IPS-15b (cell line): ENCODE data around the gene ADAT2.

ENCODE experiments used
- H3K27me3 ChIP-seq: one replicate; pipeline ENCODE4 v1.6.1; 2013; ENCODE audit warnings: low read length; ENCODE audit not compliant: control insufficient read depth, insufficient read depth
- H3K36me3 ChIP-seq: one replicate; pipeline ENCODE4 v1.6.1; 2013; ENCODE audit warnings: low read length; ENCODE audit not compliant: control insufficient read depth, insufficient read depth
- H3K4me1 ChIP-seq: one replicate; pipeline ENCODE4 v1.6.1; 2013; ENCODE audit warnings: mild to moderate bottlenecking, low read length; ENCODE audit not compliant: control insufficient read depth, insufficient read depth
- H3K4me3 ChIP-seq: one replicate; pipeline ENCODE4 v1.5.1; 2013; ENCODE audit warnings: low read depth, low read length
- H3K9ac ChIP-seq: one replicate; pipeline ENCODE4 v1.6.1; 2013; ENCODE audit warnings: low read depth, mild to moderate bottlenecking, low read length
- H3K9me3 ChIP-seq: one replicate; pipeline ENCODE4 v1.6.1; 2013; ENCODE audit warnings: mild to moderate bottlenecking, low read length; ENCODE audit not compliant: control insufficient read depth, insufficient read depth

Gene ADAT2

GRCh38 chr6:143431226-143431625 lies 19.3 kb downstream of the ADAT2 start:
- no peak overlapping the region for H3K9ac ChIP-seq
- no peaks in the 10 kb centered on the region for H3K36me3 ChIP-seq
- H3K4me3 ChIP-seq, result no peak overlapping the region
- no peaks in the 10 kb centered on the region for H3K27me3 ChIP-seq
- no peaks in the 10 kb centered on the region for H3K9me3 ChIP-seq
- H3K4me1 ChIP-seq, result no peaks in the 10 kb centered on the region

GRCh38 chr6:143429970-143430369 lies 20.5 kb downstream of the ADAT2 start:
- no peak overlapping the region for H3K9ac ChIP-seq
- H3K36me3 ChIP-seq, result no peaks in the 10 kb centered on the region
- H3K27me3 ChIP-seq, result no peaks in the 10 kb centered on the region
- H3K9me3 ChIP-seq, result no peaks in the 10 kb centered on the region
- no peaks in the 10 kb centered on the region for H3K4me1 ChIP-seq
- H3K4me3 ChIP-seq, result no peak overlapping the region

DNA sequence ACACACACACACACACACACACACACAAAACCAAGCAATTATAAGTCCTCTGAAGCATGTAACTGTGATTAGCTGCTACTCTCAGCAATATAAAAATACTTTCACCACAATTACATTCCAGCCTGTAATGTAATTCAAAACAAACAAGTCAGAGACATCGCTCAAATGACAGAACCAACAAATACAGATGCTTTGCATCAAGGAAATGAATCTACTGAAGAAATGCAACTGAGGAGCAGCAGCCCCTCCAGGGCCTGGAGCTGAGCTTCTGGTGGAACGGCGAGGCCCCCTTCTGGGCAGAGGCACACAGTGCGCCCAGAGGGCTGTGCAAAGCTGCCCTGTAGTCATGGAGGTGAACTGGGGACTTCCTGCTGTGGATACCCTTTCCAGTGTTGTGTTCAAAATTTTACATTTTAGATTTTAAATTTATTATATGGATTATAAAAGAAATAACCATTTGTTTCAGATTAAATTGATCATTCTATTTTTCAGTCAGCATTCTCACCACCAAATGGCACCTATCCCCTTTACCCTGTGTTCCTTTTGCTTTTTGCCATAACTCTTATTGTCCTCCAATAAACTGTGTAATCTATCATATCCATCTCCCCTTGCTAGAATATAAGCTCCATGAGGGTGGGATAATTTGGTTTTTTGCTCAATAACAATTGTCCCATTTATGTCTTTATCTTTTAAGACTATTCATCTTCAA lies 23.2 kb downstream of the ADAT2 start:
- Histone ChIP-seq H3K9me3 (no peaks in the 10 kb centered on the region), H3K27me3 (no peaks in the 10 kb centered on the region), H3K9ac (no peak overlapping the region), H3K4me1 (no peaks in the 10 kb centered on the region), H3K36me3 (no peaks in the 10 kb centered on the region), H3K4me3 (no peak overlapping the region)

GRCh38 chr6:143426026-143426425 lies 24.5 kb downstream of the ADAT2 start:
- Histone ChIP-seq H3K9me3 (no peaks in the 10 kb centered on the region), H3K36me3 (no peaks in the 10 kb centered on the region), H3K9ac (no peak overlapping the region), H3K27me3 (no peaks in the 10 kb centered on the region), H3K4me1 (no peaks in the 10 kb centered on the region), H3K4me3 (no peak overlapping the region)

GRCh38 chr6:143419526-143419925 lies 31.0 kb downstream of the ADAT2 start:
- H3K9me3 ChIP-seq, result no peaks in the 10 kb centered on the region
- no peaks in the 10 kb centered on the region for H3K4me1 ChIP-seq
- H3K27me3 ChIP-seq, result no peaks in the 10 kb centered on the region
- H3K4me3 ChIP-seq, result no peak overlapping the region
- H3K36me3 ChIP-seq, result no peaks in the 10 kb centered on the region
- no peak overlapping the region for H3K9ac ChIP-seq

DNA sequence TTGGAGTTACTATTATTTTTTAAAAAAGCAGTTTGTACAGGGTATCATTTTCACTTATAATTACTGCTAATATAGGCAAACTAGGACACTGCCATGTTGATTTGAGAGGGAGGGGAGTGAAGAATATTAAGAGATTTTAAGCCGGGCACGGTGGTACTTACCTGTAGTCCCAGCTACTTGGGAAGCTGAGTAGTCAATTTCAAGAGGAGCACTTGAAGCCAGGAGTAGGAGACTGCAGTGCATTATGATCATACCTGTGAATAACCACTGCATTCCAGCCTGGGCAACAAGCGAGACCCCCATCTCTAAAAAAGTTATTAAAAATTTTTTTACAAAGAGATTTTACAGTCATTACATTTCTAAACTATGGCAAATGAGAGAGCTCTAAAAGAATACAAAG lies 35.7 kb downstream of the ADAT2 start:
- H3K9me3 ChIP-seq, result no peaks in the 10 kb centered on the region
- H3K36me3 ChIP-seq, result no peaks in the 10 kb centered on the region
- H3K9ac ChIP-seq, result no peak overlapping the region
- no peaks in the 10 kb centered on the region for H3K27me3 ChIP-seq
- no peaks in the 10 kb centered on the region for H3K4me1 ChIP-seq
- H3K4me3 ChIP-seq, result no peak overlapping the region

DNA sequence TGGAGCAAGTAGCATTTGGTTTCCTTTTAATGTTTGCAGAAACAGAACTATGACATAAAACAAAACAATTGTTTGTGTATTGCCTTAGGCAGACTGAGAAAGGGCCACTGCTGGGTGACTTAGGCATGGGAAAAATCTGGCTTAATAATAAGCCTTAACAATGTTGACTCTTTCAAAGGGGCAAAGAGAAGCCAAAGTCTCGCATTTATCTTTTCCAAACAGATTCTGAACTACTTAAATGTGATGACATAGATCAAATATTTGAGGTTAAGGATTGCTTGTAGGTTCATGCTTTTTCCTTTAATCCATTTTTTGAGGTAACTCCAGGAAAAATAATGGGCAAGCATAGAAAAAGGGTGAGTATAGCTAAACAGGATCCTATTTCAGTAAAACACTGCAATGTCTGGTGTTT lies 39.6 kb downstream of the ADAT2 start:
- no peaks in the 10 kb centered on the region for H3K9me3 ChIP-seq

GRCh38 chr6:143408787-143409162 lies 41.7 kb downstream of the ADAT2 start:
- no peaks in the 10 kb centered on the region for H3K9me3 ChIP-seq
- H3K9ac ChIP-seq, result no peak overlapping the region
- no peaks in the 10 kb centered on the region for H3K27me3 ChIP-seq
- H3K36me3 ChIP-seq, result no peaks in the 10 kb centered on the region
- H3K4me1 ChIP-seq, result peaks cover 3% of the 10 kb centered on the region
- H3K4me3 ChIP-seq, result no peak overlapping the region

More for the DNA sequence above, 39.6 kb downstream of the ADAT2 start:
- Histone ChIP-seq H3K4me1 (no peaks in the 10 kb centered on the region), H3K4me3 (no peak overlapping the region), H3K27me3 (no peaks in the 10 kb centered on the region), H3K36me3 (no peaks in the 10 kb centered on the region), H3K9ac (no peak overlapping the region)

GRCh38 chr6:143408151-143408786 lies 42.2 kb downstream of the ADAT2 start:
- no peaks in the 10 kb centered on the region for H3K36me3 ChIP-seq
- H3K27me3 ChIP-seq, result no peaks in the 10 kb centered on the region
- H3K9ac ChIP-seq, result no peak overlapping the region
- H3K9me3 ChIP-seq, result no peaks in the 10 kb centered on the region
- no peak overlapping the region for H3K4me3 ChIP-seq
- H3K4me1 ChIP-seq, result peaks cover 3% of the 10 kb centered on the region

GRCh38 chr6:143406673-143407072 lies 43.8 kb downstream of the ADAT2 start:
- Histone ChIP-seq H3K4me3 (no peak overlapping the region), H3K9ac (no peak overlapping the region), H3K9me3 (no peaks in the 10 kb centered on the region), H3K4me1 (peaks cover 6% of the 10 kb centered on the region), H3K36me3 (no peaks in the 10 kb centered on the region), H3K27me3 (no peaks in the 10 kb centered on the region)

DNA sequence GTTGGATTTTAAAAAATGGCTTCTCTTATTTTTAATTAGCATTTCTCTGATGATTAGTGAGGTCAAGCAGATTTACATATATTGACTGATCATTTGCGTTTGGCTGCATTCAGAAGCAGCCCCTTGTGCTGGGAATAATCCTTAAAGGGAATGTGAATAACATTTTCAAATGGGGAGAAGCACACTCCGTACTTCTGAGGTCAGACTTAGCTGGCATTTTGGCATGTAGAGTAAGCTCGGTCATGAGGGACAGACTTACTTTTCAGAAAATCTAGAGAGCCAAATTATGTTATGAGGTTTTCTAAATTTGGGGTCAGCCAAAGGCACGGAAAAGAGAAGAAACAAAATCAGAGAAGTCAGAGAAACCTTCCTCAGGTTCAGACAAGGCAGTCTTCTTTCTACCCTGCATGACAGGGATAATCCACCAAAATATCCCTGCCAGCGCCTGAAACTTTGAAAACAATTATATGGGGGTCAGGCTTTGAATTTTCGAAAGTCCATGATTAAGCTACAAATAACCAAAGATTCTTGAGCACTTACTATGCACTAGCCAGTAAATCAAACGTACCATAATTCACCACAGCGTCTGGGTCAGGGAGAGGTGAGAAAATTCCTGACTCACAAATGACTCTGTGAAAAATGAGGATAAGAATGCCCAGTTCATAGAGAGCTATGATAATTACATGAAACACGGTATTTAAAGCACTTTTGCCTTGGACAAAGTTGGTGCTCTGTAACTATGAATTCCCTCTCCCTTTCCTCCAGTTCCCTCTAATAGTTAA lies 44.9 kb downstream of the ADAT2 start:
- Histone ChIP-seq H3K27me3 (no peaks in the 10 kb centered on the region), H3K36me3 (no peaks in the 10 kb centered on the region), H3K9me3 (no peaks in the 10 kb centered on the region), H3K9ac (no peak overlapping the region), H3K4me1 (peaks cover 6% of the 10 kb centered on the region), H3K4me3 (no peak overlapping the region)
